OCI-LY1 (cell line): ENCODE measurements around the gene ZNF850.

Experiments
- H2AFZ ChIP-seq: fragments of 200-600 bp; sonication (generic), shearing (Covaris generic); 2 replicates; pipeline ENCODE4 v1.6.0; 2014; ENCODE audit warnings: antibody characterized with exemption, mild to moderate bottlenecking, low read length
- H3F3A ChIP-seq: fragments of 200-600 bp; sonication (generic), shearing (Covaris generic); 2 replicates; pipeline ENCODE4 v1.6.0; 2014; ENCODE audit warnings: mild to moderate bottlenecking, antibody characterized with exemption, low read length, moderate library complexity; ENCODE audit not compliant: insufficient read depth
- H3K27ac ChIP-seq: fragments of 200-600 bp; sonication (generic); 2 replicates; pipeline ENCODE4 v1.5.1; 2014; ENCODE audit warnings: low read length, mixed run types, mild to moderate bottlenecking, low read depth; ENCODE audit not compliant: poor library complexity, severe bottlenecking
- H3K27me3 ChIP-seq: fragments of 200-600 bp; sonication (generic); 2 replicates; pipeline ENCODE4 v1.6.0; 2014; ENCODE audit warnings: antibody characterized with exemption, mild to moderate bottlenecking, low read length, moderate library complexity; ENCODE audit not compliant: insufficient read depth
- H3K36me3 ChIP-seq: fragments of 200-600 bp; sonication (generic); 2 replicates; pipeline ENCODE4 v1.6.1; 2014; ENCODE audit warnings: mild to moderate bottlenecking, antibody characterized with exemption, low read length, moderate library complexity, mixed read lengths; ENCODE audit not compliant: insufficient read depth
- H3K4me1 ChIP-seq: fragments of 200-600 bp; sonication (generic); 2 replicates; pipeline ENCODE4 v1.5.1; 2014; ENCODE audit warnings: mild to moderate bottlenecking, low read length, moderate library complexity; ENCODE audit not compliant: insufficient read depth, severe bottlenecking
- H3K4me2 ChIP-seq: fragments of 200-600 bp; sonication (generic), shearing (Covaris generic); 2 replicates; pipeline ENCODE4 v1.6.1; 2014; ENCODE audit warnings: low read length
- H3K4me3 ChIP-seq: fragments of 200-600 bp; sonication (generic); 2 replicates; pipeline ENCODE4 v1.5.1; 2014; ENCODE audit warnings: low read length, low read depth, mild to moderate bottlenecking, mixed read lengths; ENCODE audit not compliant: poor library complexity, severe bottlenecking
- H3K79me2 ChIP-seq: fragments of 200-600 bp; shearing (Covaris generic); 2 replicates; pipeline ENCODE4 v1.6.1; 2016; ENCODE audit warnings: mixed run types, low read length, mixed read lengths; ENCODE audit not compliant: insufficient read depth
- H3K9ac ChIP-seq: fragments of 200-600 bp; sonication (generic), shearing (Covaris generic); 2 replicates; pipeline ENCODE4 v1.6.1; 2014; ENCODE audit warnings: mild to moderate bottlenecking, low read length, mixed read lengths
- H3K9me2 ChIP-seq: fragments of 200-600 bp; sonication (generic), shearing (Covaris generic); 2 replicates; pipeline ENCODE4 v1.6.1; 2014; ENCODE audit warnings: low read depth, mild to moderate bottlenecking, low read length, mixed read lengths
- H3K9me3 ChIP-seq: fragments of 200-600 bp; shearing (Covaris generic); 2 replicates; pipeline ENCODE4 v1.6.1; 2014; ENCODE audit warnings: low read length, mixed read lengths
- H4K20me1 ChIP-seq: fragments of 200-600 bp; sonication (generic), shearing (Covaris generic); 2 replicates; pipeline ENCODE4 v1.6.0; 2016; ENCODE audit warnings: mild to moderate bottlenecking, low read length; ENCODE audit not compliant: insufficient read depth
- EZH2 ChIP-seq: fragments of 200-600 bp; sonication (generic), shearing (Covaris generic); IDR thresholded peaks from 2 replicates; pipeline ENCODE4 v1.8.0; 2017; ENCODE audit warnings: borderline replicate concordance, mixed run types, mild to moderate bottlenecking, antibody characterized with exemption, low read length, moderate library complexity, mixed read lengths
- TF ChIP-seq, protein P1 (sequence below): fragments of 200-600 bp; sonication (generic), shearing (Covaris generic); IDR thresholded peaks from 2 replicates; pipeline ENCODE4 v1.5.1; 2017; ENCODE audit warnings: mild to moderate bottlenecking, antibody characterized with exemption, low read length, moderate library complexity, mixed read lengths

Gene ZNF850

DNA sequence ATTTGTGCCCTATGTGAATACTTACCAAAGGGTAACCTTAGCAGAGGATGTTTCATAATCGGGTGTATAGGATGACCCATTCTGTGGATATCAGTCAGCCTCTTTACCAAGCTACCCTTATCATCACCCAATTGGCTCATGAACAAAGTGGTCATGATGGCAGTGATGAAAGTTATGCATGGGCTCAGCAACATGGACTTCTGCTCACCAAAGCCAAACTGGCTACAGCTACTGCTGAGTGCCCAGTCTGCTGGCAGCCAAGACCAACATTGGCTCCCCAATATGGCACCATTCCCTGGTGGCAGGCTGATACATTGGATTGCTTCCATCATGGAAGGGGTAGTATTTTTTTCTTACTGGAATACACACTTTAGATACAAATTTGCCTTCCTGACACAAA lies 100.2 kb downstream of the ZNF850 start:
- H3K4me3 ChIP-seq = no peak overlapping the region
- H3K9me3 ChIP-seq = peaks cover 8% of the 10 kb centered on the region
- H3K9me2 ChIP-seq = no peaks in the 10 kb centered on the region
- H3K36me3 ChIP-seq = peaks cover 27% of the 10 kb centered on the region
- no peaks in the 10 kb centered on the region for H4K20me1 ChIP-seq
- H2AFZ ChIP-seq = no peak overlapping the region
- H3K4me2 ChIP-seq = no peak overlapping the region
- H3K27me3 ChIP-seq = no peaks in the 10 kb centered on the region
- no peak for TF ChIP-seq EZH2
- TF ChIP-seq, protein P1, sequence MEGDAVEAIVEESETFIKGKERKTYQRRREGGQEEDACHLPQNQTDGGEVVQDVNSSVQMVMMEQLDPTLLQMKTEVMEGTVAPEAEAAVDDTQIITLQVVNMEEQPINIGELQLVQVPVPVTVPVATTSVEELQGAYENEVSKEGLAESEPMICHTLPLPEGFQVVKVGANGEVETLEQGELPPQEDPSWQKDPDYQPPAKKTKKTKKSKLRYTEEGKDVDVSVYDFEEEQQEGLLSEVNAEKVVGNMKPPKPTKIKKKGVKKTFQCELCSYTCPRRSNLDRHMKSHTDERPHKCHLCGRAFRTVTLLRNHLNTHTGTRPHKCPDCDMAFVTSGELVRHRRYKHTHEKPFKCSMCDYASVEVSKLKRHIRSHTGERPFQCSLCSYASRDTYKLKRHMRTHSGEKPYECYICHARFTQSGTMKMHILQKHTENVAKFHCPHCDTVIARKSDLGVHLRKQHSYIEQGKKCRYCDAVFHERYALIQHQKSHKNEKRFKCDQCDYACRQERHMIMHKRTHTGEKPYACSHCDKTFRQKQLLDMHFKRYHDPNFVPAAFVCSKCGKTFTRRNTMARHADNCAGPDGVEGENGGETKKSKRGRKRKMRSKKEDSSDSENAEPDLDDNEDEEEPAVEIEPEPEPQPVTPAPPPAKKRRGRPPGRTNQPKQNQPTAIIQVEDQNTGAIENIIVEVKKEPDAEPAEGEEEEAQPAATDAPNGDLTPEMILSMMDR = no peak
- no peak overlapping the region for H3K9ac ChIP-seq
- H3K27ac ChIP-seq = no peak overlapping the region
- H3K79me2 ChIP-seq = no peaks in the 10 kb centered on the region
- H3K4me1 ChIP-seq = no peaks in the 10 kb centered on the region
- H3F3A ChIP-seq = no peaks in the 10 kb centered on the region

DNA sequence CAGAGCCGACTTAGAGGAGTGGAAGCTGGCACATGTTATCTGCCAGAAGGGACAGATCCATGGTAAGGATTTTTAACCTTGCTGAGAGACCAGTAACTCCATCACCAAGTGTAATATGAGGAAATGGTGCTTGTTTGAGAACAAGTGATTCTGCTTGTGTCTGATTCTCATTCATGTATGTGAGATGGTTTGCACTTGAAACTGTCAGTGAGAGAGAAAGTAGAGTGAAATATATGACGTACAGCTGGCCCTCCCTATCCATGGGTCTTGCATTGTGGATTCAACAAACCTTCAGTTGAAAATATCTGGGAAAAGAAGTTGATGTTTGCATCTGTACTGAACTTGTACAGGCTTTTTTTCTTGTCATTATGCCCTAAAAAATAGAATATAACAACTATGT lies 104.0 kb downstream of the ZNF850 start:
- no peaks in the 10 kb centered on the region for H3K27me3 ChIP-seq
- H3K36me3 ChIP-seq = peaks cover 39% of the 10 kb centered on the region
- TF ChIP-seq EZH2 = no peak
- TF ChIP-seq, protein P1 = no peak
- H3K9me2 ChIP-seq = no peaks in the 10 kb centered on the region
- H3K4me2 ChIP-seq = no peak overlapping the region
- no peak overlapping the region for H3K9ac ChIP-seq
- no peaks in the 10 kb centered on the region for H3K4me1 ChIP-seq
- no peak overlapping the region for H3K27ac ChIP-seq
- no peak overlapping the region for H2AFZ ChIP-seq
- no peak overlapping the region for H3K4me3 ChIP-seq
- no peaks in the 10 kb centered on the region for H3K79me2 ChIP-seq
- no peaks in the 10 kb centered on the region for H4K20me1 ChIP-seq
- H3K9me3 ChIP-seq = peaks cover 13% of the 10 kb centered on the region
- H3F3A ChIP-seq = no peaks in the 10 kb centered on the region

DNA sequence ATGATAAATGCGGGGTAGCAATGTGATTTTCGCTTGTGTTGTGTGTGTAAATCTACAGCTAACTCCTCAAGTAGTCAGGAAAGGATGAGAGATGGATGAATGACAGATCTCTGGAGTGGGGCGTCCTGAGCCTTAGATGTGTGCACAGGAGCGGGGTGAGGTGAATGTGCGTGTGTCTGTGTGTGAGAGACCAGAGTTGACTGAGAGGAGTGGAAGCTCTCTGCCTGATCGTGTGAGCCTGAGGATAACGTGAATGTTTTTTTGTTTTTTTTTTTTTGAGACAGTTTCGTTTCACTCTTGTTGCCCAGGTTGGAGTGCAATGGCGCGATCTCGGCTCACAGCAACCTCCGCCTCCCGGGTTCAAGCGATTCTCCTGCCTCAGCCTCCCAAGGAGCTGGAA lies 106.8 kb downstream of the ZNF850 start:
- TF ChIP-seq, protein P1 = no peak
- TF ChIP-seq EZH2 = no peak

More for the DNA sequence above, 106.8 kb downstream of the ZNF850 start:
- Histone ChIP-seq H3K4me2 (no peak overlapping the region), H3K9me3 (peaks cover 13% of the 10 kb centered on the region), H3K4me1 (no peaks in the 10 kb centered on the region), H2AFZ (no peak overlapping the region), H3K79me2 (no peaks in the 10 kb centered on the region), H3K9ac (no peak overlapping the region), H3K27ac (no peak overlapping the region), H4K20me1 (no peaks in the 10 kb centered on the region), H3K9me2 (no peaks in the 10 kb centered on the region), H3K27me3 (no peaks in the 10 kb centered on the region), H3K4me3 (no peak overlapping the region), H3F3A (no peaks in the 10 kb centered on the region), H3K36me3 (peaks cover 21% of the 10 kb centered on the region)
